Measurements from ENCODE around the gene PIK3C2G.
"Not testable (repeated sequence)": the region's sequence is repeated elsewhere in the genome, so short reads cannot be mapped to it uniquely, and the experiment has no call there.

PIK3C2G gene

DNA sequence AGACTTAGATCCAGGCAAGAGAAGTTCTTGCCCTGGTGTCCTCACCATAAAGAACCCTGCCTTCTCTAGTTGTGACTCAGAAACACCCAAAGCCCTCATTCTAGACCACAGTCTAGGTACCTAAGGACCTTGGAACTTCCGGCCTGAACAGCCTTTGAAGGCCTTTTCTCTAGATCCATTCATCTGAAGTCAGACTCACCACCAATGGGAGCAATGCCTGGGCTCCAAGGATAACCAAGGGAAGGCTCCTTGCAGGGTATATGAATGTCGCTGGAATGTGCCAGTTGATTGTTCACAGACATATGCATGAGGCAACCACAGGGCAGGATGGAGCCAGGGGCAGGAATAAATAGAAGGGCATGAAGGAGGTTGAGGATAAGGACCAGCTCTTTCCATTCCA is 390.2 kb downstream of the PIK3C2G start:
- DNase-seq: no peak

DNA sequence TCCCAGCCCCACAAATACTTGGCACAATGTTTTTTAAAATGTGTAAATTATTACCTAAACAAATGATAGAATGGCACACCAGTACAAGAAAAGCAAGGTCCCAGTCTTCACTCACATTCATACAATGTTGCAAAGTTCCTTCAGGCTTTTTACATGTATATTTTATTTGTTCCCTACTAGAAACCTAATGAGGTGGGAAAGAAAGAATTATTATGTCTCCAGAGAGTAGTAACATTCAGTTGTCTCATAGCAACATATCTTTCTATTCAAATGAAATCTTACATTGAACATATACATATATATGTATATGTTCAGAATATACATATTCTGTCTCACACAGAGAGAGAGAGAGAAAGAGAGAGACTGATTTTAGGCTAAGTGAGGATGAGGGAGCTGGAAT is 391.3 kb downstream of the PIK3C2G start:
- DNase-seq: no peak

DNA sequence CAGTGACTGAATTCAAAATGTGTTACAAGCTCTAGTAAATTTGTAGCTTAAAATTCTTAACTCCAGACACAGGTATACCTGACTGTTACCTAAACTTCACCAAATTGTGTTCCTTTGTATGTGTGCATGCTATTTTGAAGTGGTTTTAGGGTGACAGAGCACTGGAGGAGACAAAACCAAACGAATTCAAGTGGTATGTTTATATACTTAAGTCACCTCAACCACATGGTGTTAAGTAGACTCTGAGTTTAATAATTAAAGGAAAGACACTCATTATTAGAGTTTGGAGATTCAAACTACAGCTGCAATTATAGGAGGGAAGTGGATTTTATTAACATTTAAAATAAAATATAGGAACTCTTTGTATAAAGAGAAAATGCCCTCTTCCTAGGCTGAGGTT is 392.1 kb downstream of the PIK3C2G start:
- DNase-seq: no peak

DNA sequence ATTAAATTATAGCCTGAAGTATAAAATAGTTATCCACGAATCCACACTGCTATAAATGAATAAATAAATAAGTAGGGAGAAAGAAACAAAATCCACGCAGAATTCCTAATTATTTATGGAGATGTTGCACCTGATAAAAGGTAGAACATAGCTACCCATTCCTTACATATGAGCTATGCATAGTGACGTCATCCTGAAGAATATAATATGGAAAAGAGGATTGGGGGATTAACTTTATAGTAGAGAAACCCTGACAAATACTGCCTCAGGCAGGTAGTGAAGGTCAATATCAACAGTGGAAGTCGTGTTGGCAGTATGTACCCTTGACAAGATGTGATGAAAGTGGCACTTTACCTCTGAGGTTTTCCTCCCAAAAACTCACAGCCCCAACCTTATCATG is 394.0 kb downstream of the PIK3C2G start:
- no peak for DNase-seq

DNA sequence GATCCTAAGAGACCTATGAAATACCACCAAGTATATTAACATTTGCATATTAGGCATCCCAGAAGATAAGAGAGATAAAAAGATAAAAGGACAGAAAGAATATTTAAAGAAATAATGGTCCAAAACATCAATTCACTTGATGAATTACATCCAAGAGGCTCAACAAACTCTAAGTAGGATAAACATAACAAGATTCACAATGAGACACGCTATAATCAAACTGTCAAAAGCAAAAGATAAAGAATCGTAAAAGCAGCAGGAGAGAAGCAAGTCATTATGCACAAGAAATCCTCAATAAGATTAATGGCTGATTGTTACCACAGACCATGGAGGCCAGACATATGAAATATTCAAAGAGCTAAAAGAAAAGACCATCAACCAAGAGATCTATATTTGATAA is 396.9 kb downstream of the PIK3C2G start:
- DNase-seq: no peak

DNA sequence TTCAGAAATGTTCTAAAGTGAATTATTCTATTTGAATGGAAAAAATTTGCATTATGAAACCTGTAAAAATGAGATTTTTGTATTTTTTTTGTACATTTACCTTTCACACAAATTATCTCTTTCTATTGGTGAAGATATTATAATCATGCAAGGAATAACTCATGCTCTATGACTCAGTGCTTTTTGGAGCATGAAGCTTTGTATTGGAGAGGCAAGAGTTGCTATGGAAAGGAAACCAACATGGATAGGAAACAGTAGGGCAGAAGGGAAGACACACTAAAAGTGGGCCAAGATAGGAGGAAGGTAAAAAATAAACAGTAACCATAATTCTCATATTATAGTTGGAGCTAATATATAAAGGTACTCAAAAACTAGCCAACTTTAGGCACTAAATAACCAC is 397.5 kb downstream of the PIK3C2G start:
- DNase-seq: no peak

DNA sequence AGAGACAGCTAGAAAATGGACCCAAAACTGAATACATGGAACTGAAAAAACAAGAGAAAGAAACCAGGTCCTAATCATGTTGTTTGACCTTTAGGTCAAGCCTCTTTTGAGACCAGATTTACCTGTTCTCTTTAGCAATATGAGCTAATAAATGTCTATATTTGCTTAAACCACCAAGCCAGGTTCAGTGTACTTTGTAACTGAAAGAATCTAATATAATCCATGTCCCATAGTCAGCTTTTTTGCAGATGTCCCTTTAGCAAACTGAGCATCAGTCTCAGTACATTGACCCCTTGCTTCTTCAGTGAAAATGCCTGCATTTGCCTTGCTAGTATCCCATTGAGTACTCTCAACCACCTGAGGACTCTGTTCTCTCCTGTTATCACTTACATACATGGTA is 414.8 kb downstream of the PIK3C2G start:
- no peak for DNase-seq

DNA sequence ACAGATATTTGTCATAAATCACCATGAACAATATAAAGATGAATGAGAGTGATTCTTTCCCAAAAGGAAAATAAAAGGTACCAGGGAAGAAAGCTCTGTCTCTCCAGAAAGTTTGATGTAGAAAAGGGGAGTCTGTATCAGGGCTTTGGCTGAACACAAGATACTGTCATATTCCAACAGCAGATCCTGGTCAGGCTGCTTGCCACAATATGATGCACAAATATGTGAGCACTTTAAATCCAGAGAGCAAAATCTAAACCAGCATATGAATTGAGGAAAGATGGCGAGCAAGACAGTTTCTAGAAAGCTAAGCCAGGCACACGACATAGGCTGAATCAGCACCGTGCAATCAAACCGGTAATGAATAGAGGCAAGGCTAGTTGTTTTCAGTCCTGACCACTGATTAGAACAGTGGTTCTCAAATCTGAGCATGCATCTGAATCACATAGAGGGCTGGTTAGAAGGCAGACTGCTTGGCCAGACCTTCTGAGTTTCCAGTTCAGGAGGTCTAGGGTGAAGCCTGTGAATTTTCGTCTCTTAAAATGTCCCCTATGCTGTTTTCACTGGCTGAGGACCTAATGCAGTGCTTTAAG is 415.8 kb downstream of the PIK3C2G start:
- DNase-seq: no peak

DNA sequence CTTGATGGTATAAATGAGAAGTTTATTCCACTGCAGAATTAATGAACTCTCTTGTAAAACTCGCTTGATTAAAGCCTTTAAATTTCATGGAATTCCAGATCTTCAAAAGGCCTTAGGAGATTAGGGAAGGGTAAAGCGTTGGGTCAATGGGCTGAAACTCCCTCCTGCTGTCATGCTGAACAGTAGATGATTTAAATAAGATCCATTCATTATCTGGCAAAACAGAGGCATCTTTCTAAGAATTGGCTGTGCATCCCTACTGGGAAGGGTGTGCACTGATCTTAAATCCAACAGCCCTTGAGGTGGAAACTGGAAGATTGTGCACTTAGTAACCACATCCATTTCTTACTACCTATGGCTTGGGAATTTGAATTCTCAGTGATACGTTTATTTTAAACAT is 420.5 kb downstream of the PIK3C2G start:
- no peak for DNase-seq

DNA sequence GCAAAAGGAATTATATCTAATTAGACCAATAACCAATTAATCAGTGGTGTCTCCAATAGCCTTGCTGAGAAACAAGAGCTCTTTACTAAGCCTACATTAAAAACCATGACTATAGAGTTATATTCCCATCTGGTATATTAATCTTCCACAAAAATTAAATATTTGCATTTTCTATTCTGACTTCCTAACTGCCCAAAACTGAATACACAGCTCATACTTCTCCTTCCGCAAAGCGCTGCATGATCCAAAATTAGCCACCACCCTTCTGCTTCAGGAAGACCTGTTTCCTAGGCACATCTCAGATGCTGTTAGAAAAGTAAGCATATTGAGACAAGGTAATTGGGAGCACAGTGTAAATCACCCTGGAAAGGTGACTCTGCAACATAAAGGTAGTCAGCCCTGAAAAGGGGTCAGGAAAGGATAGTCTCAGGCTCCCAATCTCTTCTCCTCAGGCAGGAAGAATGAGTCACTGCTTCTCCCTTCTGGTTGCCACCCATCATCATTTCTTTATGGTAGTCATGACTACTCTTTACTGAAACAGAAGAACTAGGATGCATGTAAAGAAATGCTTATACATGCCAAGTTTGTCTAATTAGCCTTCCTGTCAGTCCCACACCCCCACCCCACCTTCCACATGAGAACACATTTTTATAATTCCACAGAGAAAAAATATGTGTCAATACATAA is 422.2 kb downstream of the PIK3C2G start:
- DNase-seq: no peak

DNA sequence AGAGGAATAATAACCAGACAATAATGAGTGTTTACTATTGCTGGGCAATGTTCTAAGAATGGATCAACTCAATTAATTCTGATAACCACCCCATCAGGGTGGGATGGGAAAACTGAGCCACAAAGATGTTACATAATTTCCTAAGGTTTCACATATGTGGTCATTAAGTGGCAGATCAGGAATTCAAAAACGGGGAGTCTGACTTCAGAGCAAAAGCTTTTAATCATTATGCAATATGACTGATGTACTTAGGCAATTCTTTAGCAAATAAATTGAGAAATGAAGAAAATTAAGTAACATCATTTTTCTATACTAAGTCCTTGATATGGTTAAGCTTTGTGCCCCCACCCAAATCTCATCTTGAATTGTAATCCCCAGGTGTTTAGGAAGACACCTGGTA is 423.1 kb downstream of the PIK3C2G start:
- DNase-seq: no peak

DNA sequence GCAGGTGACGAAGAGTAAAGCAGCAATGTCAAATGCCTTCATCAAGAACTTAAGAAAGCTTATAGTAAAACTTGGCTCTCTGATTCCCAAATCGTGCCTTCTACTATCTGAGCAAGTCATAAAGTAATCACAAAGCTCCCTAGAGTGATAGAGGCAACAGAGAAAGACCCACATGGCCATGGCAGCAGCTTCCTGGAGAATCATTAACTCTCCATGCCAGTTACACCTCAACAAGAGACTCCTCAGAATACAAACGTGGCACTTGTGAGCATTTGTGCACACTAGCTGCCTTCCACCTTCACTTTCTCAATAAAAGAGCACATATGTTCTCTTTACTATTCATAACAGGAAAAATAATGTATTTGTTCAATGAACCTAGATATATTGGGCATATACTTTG is 428.5 kb downstream of the PIK3C2G start:
- no peak for DNase-seq

DNA sequence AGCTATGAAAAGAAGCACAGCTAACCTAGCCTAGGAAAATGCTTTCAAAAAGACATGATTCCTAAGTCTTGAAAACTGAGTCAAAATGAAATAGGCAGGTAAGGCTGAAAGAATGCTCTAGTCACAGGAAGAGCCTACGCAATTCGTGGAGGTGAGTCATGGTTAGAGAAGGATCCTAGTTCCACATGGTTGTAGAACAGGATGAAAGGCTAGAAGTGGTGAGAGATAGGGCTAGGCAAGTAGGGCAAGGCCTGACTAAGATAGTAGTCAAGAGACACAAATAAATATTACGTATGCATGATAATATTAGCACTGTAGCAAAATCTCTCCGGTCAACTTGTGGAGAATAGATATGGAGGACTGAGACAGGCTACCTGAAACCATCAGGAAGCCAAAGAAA is 429.3 kb downstream of the PIK3C2G start:
- DNase-seq: no peak

DNA sequence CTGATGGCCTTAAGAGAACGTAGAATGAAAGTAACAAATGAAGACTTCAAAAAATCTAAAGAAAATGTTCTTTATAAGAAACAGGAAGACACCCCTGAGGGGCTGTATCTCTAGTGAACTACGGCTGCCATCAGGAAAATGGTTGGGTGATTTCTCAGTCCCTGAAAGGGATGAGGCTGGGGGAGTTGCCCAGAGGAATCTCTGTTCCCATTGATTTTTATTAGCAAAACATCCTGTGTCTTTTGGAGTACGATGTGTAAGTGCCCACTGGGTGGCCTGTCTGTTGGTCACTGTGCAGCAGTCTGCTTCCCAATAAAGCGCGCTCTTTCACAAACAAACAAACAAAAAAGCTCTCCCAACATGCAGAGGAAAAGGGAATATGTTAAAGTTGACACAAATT is 432.7 kb downstream of the PIK3C2G start:
- not testable (repeated sequence) for DNase-seq

DNA sequence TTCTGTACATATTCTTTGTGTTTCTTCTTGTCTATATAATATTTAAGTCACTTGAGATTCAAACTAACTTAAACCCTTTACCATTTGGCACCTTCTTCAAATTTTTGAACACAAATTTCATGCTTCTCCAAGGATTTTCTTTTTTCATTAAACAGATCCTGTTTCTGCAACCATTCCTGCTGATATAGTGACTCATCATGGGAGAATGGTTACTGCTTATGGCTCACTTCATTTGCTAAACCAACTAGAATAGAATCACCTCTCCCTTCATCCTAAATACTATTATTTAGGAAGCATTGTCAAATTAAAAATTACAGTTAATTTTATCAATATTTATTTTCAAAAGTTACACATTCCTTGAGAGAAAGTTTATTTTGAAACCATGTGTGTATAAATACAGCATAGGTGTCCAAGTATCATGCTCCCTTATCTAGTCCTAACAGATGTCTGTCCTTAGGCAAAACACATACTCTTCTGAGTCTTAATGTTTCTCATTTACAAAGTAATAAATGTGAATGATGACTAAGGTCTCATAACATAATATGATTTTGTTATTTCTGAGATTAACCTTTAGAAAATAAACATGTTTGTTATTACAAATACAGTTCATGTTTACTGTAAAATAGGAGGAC is 435.8 kb downstream of the PIK3C2G start:
- no peak for DNase-seq

All from stimulated activated CD8-positive, alpha-beta memory T cell treated with anti-CD3 and anti-CD28 coated beads, Interleukin-4, amount 100 ng/mL, for 48 hours (primary cell).